HG02938 (cell line): ENCODE measurements around the gene NKG7.
"Not testable (repeated sequence)": the region's sequence is repeated elsewhere in the genome, so short reads cannot be mapped to it uniquely, and the experiment has no call there.

Experiments used
- ATAC-seq: cut with Tn5 transposase; IDR thresholded peaks from one replicate; pipeline ENCODE4 v1.9.1; 2021; ENCODE audit warnings: mild to moderate bottlenecking, moderate library complexity; ENCODE audit not compliant: unreplicated experiment

The NKG7 gene

GRCh38 chr19:51372649-51373504 is at the start of gene NKG7:
NKG7 (minus strand) TSS chr19:51372654; CDS start chr19:51372535, 119 bp downstream.
- ATAC-seq: no peak

- no peak for ATAC-seq
These were observed 49.6 kb upstream of the NKG7 start for GRCh38 chr19:51422053-51422448.

GRCh38 chr19:51421229-51422052 is 49.0 kb upstream of the NKG7 start:
- ATAC-seq: no peak

GRCh38 chr19:51420511-51420910 is 48.1 kb upstream of the NKG7 start:
- not testable (repeated sequence) for ATAC-seq

- no peak for ATAC-seq
These were observed 46.3 kb upstream of the NKG7 start for GRCh38 chr19:51418707-51419106.

- ATAC-seq: peak; percentile 41
These were observed 45.3 kb upstream of the NKG7 start for GRCh38 chr19:51417810-51418157.

GRCh38 chr19:51417107-51417809 is 44.8 kb upstream of the NKG7 start, which contains the start of gene SIGLEC10:
SIGLEC10 (minus strand) TSS chr19:51417642; CDS start chr19:51417581, 61 bp downstream.
- peak; percentile 57 for ATAC-seq

GRCh38 chr19:51416422-51416821 is 44.0 kb upstream of the NKG7 start:
- not testable (repeated sequence) for ATAC-seq

GRCh38 chr19:51415187-51415586 is 42.7 kb upstream of the NKG7 start:
- ATAC-seq: no peak

GRCh38 chr19:51410950-51411748 is 38.7 kb upstream of the NKG7 start:
- ATAC-seq: no peak

GRCh38 chr19:51407511-51408131 is 35.2 kb upstream of the NKG7 start:
- ATAC-seq: no peak

- no peak for ATAC-seq
These were observed 29.7 kb upstream of the NKG7 start for GRCh38 chr19:51402117-51402516.

GRCh38 chr19:51399936-51400335 is 27.5 kb upstream of the NKG7 start:
- not testable (repeated sequence) for ATAC-seq

- ATAC-seq: no peak
These were observed 26.8 kb upstream of the NKG7 start for GRCh38 chr19:51399231-51399630.

GRCh38 chr19:51398096-51398704 is 25.7 kb upstream of the NKG7 start:
- ATAC-seq: no peak

- ATAC-seq: not testable (repeated sequence)
These were observed 25.0 kb upstream of the NKG7 start for GRCh38 chr19:51397453-51397852.

GRCh38 chr19:51396175-51396574 is 23.7 kb upstream of the NKG7 start:
- no peak for ATAC-seq

GRCh38 chr19:51394050-51394836 is 21.8 kb upstream of the NKG7 start:
- peak; percentile 84 for ATAC-seq

GRCh38 chr19:51392701-51393100 is 20.2 kb upstream of the NKG7 start:
- ATAC-seq: no peak
